Stomach (tissue), 4 donors: ENCODE data around the gene MAP3K6.
A peak's percentile ranks its signal among the peaks of the same experiment; 100 is the strongest.

Experiments
- POLR2A ChIP-seq, 4 donors: fragments of 450-650 bp; IDR thresholded peaks; one replicate each; pipeline ENCODE4 v1.6.1; 2016; ENCODE audit warnings: antibody characterized with exemption in 4 of 4, control low read depth in 2 of 4, mild to moderate bottlenecking in 1 of 4, moderate library complexity in 1 of 4
- TF ChIP-seq, protein P1 (sequence below), 7 experiments: fragments of 450-650 bp in 4 of 7; fragments of 200-600 bp in 3 of 7; sonication (generic) in 3 of 7; IDR thresholded peaks; one replicate each; pipeline ENCODE4 v1.5.1; 2016 to 2019; ENCODE audit warnings: antibody characterized with exemption in 7 of 7, control low read depth in 2 of 7, mild to moderate bottlenecking in 1 of 7

GRCh38 chr1:27395441-27396195, 28.9 kb upstream of the MAP3K6 start:
- TF ChIP-seq, protein P1, sequence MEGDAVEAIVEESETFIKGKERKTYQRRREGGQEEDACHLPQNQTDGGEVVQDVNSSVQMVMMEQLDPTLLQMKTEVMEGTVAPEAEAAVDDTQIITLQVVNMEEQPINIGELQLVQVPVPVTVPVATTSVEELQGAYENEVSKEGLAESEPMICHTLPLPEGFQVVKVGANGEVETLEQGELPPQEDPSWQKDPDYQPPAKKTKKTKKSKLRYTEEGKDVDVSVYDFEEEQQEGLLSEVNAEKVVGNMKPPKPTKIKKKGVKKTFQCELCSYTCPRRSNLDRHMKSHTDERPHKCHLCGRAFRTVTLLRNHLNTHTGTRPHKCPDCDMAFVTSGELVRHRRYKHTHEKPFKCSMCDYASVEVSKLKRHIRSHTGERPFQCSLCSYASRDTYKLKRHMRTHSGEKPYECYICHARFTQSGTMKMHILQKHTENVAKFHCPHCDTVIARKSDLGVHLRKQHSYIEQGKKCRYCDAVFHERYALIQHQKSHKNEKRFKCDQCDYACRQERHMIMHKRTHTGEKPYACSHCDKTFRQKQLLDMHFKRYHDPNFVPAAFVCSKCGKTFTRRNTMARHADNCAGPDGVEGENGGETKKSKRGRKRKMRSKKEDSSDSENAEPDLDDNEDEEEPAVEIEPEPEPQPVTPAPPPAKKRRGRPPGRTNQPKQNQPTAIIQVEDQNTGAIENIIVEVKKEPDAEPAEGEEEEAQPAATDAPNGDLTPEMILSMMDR (IDR thresholded peaks at IDR 0.05) = peak in 5 of 7 experiments; percentile 90 to 98 (median 92)
- no peak for TF ChIP-seq POLR2A (IDR thresholded peaks at IDR 0.05)
